Measurements from ENCODE around the gene A4GALT. TPM values are rescaled to one million over a fixed set of nuclear protein-coding genes. Genes with fewer than 3 reads are reported as not detected.
A peak's percentile ranks its signal among the peaks of the same experiment; 100 is the strongest.

The A4GALT gene
- total and polyA plus RNA-seq, 2 donors (not counting 1 experiment from before 2014, with no cell fraction given) = 0.09 to 6.1 TPM

DNA sequence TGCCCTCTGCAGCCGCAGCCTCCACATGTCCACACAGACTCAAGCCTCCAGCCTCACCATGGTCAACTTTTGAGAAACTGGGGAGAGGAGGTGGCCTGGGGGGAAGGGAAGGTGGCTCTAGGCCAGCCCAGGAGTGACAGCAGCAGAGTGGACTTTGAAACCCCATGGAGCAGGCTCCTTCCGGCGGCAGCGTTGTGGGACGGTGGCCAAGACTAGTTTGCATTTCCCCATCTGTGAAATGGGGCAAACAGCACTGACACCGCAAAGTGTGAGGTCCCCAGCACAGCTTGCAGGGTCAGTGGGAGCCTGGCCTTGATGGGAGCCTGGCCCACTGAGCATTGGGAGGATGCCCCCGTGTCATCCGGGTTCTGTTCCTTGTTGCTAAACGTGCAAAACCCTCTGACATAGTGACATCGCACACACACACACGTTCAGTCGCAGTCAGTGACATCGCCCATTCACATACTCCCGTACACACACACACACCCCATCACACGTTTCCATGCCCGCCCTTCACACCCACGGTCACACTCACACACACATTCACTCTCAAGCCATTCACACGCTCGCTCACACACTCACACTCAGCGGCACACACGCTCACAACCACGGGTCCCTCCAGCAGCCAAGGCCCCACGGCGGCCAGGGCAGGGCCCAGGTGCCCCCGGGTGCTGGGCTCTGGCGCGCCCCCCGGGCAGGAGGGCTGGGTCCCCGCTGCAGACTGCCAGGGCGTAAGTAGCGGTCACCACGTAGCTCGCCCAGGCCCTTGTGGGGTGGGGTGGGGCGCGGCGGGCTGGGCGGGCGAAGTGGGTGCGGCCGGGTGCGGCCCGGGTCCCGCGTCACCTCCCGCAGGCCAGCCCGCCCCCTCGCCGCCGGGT, 72.1 kb downstream of the A4GALT start:
- Mint-ChIP-seq H3K4me3 (peak overlapping the region; percentile 99), H3K4me1 (peaks cover 56% of the 10 kb centered on the region), H3K27me3 (no peaks in the 10 kb centered on the region), H3K27ac (peak overlapping the region; percentile 98), H3K9me3 (ENCODE audit: insufficient read depth) (no peaks in the 10 kb centered on the region)
- 2% methylated on average over 47 of the region's 49 CpGs for WGBS (ENCODE audit: insufficient coverage)
- peak; percentile 71 for DNase-seq
- ChIA-PET CTCF (interaction anchor here (0.6 to 2.3 kb wide), 2 partner anchors 15 to 27 kb away, joined by 3 to 10 read pairs; no protein-coding TSS in a partner anchor), POLR2A (interaction anchor here (0.5 to 2.0 kb wide), 4 partner anchors 27 to 286 kb away, joined by 3 to 23 read pairs (median 8); partner anchors contain the start of gene POLDIP3)
- Histone ChIP-seq H3K4me3 (ENCODE audit: control extremely low read depth in 1 of 5, extremely low read depth in 1 of 5, insufficient read depth in 1 of 5, low read depth in 2 of 5, low read length in 4 of 5) (peak overlapping the region; percentile 72 to 86 (median 82)), H4K20me1 (ENCODE audit: control insufficient read depth, insufficient read depth, low read length, poor library complexity, severe bottlenecking) (peaks cover 51% of the 10 kb centered on the region), H3K9me3 (ENCODE audit: control extremely low read depth in 1 of 3, control insufficient read depth in 2 of 3, insufficient read depth in 1 of 3, low read length in 2 of 3) (no peaks in the 10 kb centered on the region), H3K27ac (ENCODE audit: low read length in 2 of 2) (peak overlapping the region; percentile 28 to 85), H2AFZ (ENCODE audit: insufficient read depth, low read depth, low read length, poor library complexity, severe bottlenecking) (peak overlapping the region; percentile 86), H3K4me2 (replicated peaks; ENCODE audit: low read depth, low read length, poor library complexity, severe bottlenecking) (peak overlapping the region; percentile 99), H3K4me1 (ENCODE audit: control insufficient read depth in 2 of 2, insufficient read depth in 2 of 2, low read length in 2 of 2) (peaks cover 50 to 60% of the 10 kb centered on the region in 2 donors), H3K36me3 (replicated peaks in 1 of 2; ENCODE audit: control extremely low read depth in 1 of 2, control insufficient read depth in 1 of 2, extremely low read depth in 1 of 2, insufficient read depth in 2 of 2, low read length in 1 of 2) (peaks cover 0 to 7% of the 10 kb centered on the region in 2 experiments), H3K27me3 (replicated peaks in 1 of 4; ENCODE audit: control extremely low read depth in 1 of 4, control insufficient read depth in 3 of 4, insufficient read depth in 4 of 4, low read length in 3 of 4) (no peaks in the 10 kb centered on the region), H3K79me2 (ENCODE audit: control insufficient read depth, insufficient read depth, low read length) (peaks cover 76% of the 10 kb centered on the region), H3K9ac (ENCODE audit: low read length) (peak overlapping the region; percentile 96)
- TF ChIP-seq, protein P1, sequence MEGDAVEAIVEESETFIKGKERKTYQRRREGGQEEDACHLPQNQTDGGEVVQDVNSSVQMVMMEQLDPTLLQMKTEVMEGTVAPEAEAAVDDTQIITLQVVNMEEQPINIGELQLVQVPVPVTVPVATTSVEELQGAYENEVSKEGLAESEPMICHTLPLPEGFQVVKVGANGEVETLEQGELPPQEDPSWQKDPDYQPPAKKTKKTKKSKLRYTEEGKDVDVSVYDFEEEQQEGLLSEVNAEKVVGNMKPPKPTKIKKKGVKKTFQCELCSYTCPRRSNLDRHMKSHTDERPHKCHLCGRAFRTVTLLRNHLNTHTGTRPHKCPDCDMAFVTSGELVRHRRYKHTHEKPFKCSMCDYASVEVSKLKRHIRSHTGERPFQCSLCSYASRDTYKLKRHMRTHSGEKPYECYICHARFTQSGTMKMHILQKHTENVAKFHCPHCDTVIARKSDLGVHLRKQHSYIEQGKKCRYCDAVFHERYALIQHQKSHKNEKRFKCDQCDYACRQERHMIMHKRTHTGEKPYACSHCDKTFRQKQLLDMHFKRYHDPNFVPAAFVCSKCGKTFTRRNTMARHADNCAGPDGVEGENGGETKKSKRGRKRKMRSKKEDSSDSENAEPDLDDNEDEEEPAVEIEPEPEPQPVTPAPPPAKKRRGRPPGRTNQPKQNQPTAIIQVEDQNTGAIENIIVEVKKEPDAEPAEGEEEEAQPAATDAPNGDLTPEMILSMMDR (IDR thresholded peaks at IDR 0.05) = no peak
- TF ChIP-seq EZH2 (IDR thresholded peaks at IDR 0.05; ENCODE audit: borderline replicate concordance, insufficient read depth, low read depth, low read length, poor library complexity, severe bottlenecking) = no peak
- peak; percentile 69 for ATAC-seq (ENCODE audit: low read depth)
- intact Hi-C loops (cut with micrococcal nuclease) = loop anchor here (1.0 to 2.0 kb wide), 2 partner anchors 14 to 33 kb away; no protein-coding TSS in a partner anchor

GRCh38 chr22:42648017-42648367, 72.7 kb downstream of the A4GALT start:
- Histone ChIP-seq H2AFZ (ENCODE audit: insufficient read depth, low read depth, low read length, poor library complexity, severe bottlenecking) (peak overlapping the region; percentile 22), H3K4me1 (ENCODE audit: control insufficient read depth in 2 of 2, insufficient read depth in 2 of 2, low read length in 2 of 2) (peaks cover 56 to 62% of the 10 kb centered on the region in 2 donors), H3K9me3 (ENCODE audit: control extremely low read depth in 1 of 3, control insufficient read depth in 2 of 3, insufficient read depth in 1 of 3, low read length in 2 of 3) (no peaks in the 10 kb centered on the region), H3K36me3 (replicated peaks in 1 of 2; ENCODE audit: control extremely low read depth in 1 of 2, control insufficient read depth in 1 of 2, extremely low read depth in 1 of 2, insufficient read depth in 2 of 2, low read length in 1 of 2) (peaks cover 0 to 7% of the 10 kb centered on the region in 2 experiments), H4K20me1 (ENCODE audit: control insufficient read depth, insufficient read depth, low read length, poor library complexity, severe bottlenecking) (peaks cover 57% of the 10 kb centered on the region), H3K4me2 (replicated peaks; ENCODE audit: low read depth, low read length, poor library complexity, severe bottlenecking) (peak overlapping the region; percentile 99), H3K27ac (ENCODE audit: low read length in 2 of 2) (peak overlapping the region in 1 of 2 donors; percentile 85), H3K27me3 (replicated peaks in 1 of 4; ENCODE audit: control extremely low read depth in 1 of 4, control insufficient read depth in 3 of 4, insufficient read depth in 4 of 4, low read length in 3 of 4) (no peaks in the 10 kb centered on the region), H3K9ac (ENCODE audit: low read length) (peak overlapping the region; percentile 96), H3K79me2 (ENCODE audit: control insufficient read depth, insufficient read depth, low read length) (peaks cover 81% of the 10 kb centered on the region), H3K4me3 (ENCODE audit: control extremely low read depth in 1 of 5, extremely low read depth in 1 of 5, insufficient read depth in 1 of 5, low read depth in 2 of 5, low read length in 4 of 5) (peak overlapping the region in 4 of 5 experiments; percentile 72 to 85 (median 80))
- Mint-ChIP-seq H3K9me3 (ENCODE audit: insufficient read depth) (no peaks in the 10 kb centered on the region), H3K27me3 (no peaks in the 10 kb centered on the region), H3K27ac (peak overlapping the region; percentile 98), H3K4me3 (peak overlapping the region; percentile 99), H3K4me1 (peaks cover 60% of the 10 kb centered on the region)
- POLR2A ChIA-PET = no interaction called here
- intact Hi-C loops (cut with micrococcal nuclease) = loop anchor here (2.0 kb wide), 1 partner anchor 15 kb away; no protein-coding TSS in a partner anchor
- WGBS (ENCODE audit: insufficient coverage) = 83% methylated on average over 2 of the region's 4 CpGs
- CTCF ChIA-PET = no interaction called here
- no peak for ATAC-seq (ENCODE audit: low read depth)
- TF ChIP-seq, protein P1 (IDR thresholded peaks at IDR 0.05) = no peak
- no peak for TF ChIP-seq EZH2 (IDR thresholded peaks at IDR 0.05; ENCODE audit: borderline replicate concordance, insufficient read depth, low read depth, low read length, poor library complexity, severe bottlenecking)
- DNase-seq = no peak
